Skin epidermis (tissue), 12 donors: ENCODE measurements around the gene MAPK4.

Source experiments
- H3K27ac ChIP-seq, 21 experiments: fragments of 200-600 bp; sonication (generic) in 11 of 21; one replicate each; pipeline ENCODE4 v1.5.0; 2020; ENCODE audit warnings: mild to moderate bottlenecking in 3 of 21, inconsistent platforms in 2 of 21, moderate library complexity in 2 of 21
- H3K4me3 ChIP-seq, 7 experiments: fragments of 200-600 bp; sonication (generic) in 2 of 7; one replicate each; pipeline ENCODE4 v1.5.0; 2020; ENCODE audit warnings: inconsistent platforms in 2 of 7, mild to moderate bottlenecking in 2 of 7, moderate library complexity in 1 of 7

Gene MAPK4

GRCh38 chr18:50671376-50671775 lies 111.5 kb downstream of the MAPK4 start:
- Histone ChIP-seq H3K4me3 (no peak overlapping the region), H3K27ac (no peak overlapping the region)

GRCh38 chr18:50674307-50674980 lies 114.6 kb downstream of the MAPK4 start:
- H3K27ac ChIP-seq = no peak overlapping the region
- no peak overlapping the region for H3K4me3 ChIP-seq

- no peak overlapping the region for H3K27ac ChIP-seq
These were observed 115.2 kb downstream of the MAPK4 start for GRCh38 chr18:50675043-50675442.

GRCh38 chr18:50678651-50679050 lies 118.8 kb downstream of the MAPK4 start:
- H3K4me3 ChIP-seq = no peak overlapping the region
- no peak overlapping the region for H3K27ac ChIP-seq

More at GRCh38 chr18:50675043-50675442, 115.2 kb downstream of the MAPK4 start:
- H3K4me3 ChIP-seq = no peak overlapping the region

- no peak overlapping the region for H3K4me3 ChIP-seq
- no peak overlapping the region for H3K27ac ChIP-seq
These were observed 119.2 kb downstream of the MAPK4 start for GRCh38 chr18:50679056-50679455.

- H3K27ac ChIP-seq = no peak overlapping the region
These were observed 119.8 kb downstream of the MAPK4 start for GRCh38 chr18:50679656-50680055.

GRCh38 chr18:50680966-50681365 lies 121.1 kb downstream of the MAPK4 start:
- Histone ChIP-seq H3K4me3 (no peak overlapping the region), H3K27ac (no peak overlapping the region)

More at GRCh38 chr18:50679656-50680055, 119.8 kb downstream of the MAPK4 start:
- no peak overlapping the region for H3K4me3 ChIP-seq

GRCh38 chr18:50682852-50683251 lies 123.0 kb downstream of the MAPK4 start:
- Histone ChIP-seq H3K4me3 (no peak overlapping the region), H3K27ac (no peak overlapping the region)

- Histone ChIP-seq H3K27ac (no peak overlapping the region), H3K4me3 (no peak overlapping the region)
These were observed 126.5 kb downstream of the MAPK4 start for GRCh38 chr18:50686409-50686808.

GRCh38 chr18:50687491-50687890 lies 127.6 kb downstream of the MAPK4 start:
- H3K4me3 ChIP-seq = no peak overlapping the region
- no peak overlapping the region for H3K27ac ChIP-seq

- Histone ChIP-seq H3K27ac (no peak overlapping the region), H3K4me3 (no peak overlapping the region)
These were observed 129.7 kb downstream of the MAPK4 start for GRCh38 chr18:50689578-50689977.

- Histone ChIP-seq H3K27ac (no peak overlapping the region), H3K4me3 (no peak overlapping the region)
These were observed 134.3 kb downstream of the MAPK4 start for GRCh38 chr18:50694147-50694546.

GRCh38 chr18:50695431-50696176 lies 135.7 kb downstream of the MAPK4 start:
- no peak overlapping the region for H3K4me3 ChIP-seq
- H3K27ac ChIP-seq = no peak overlapping the region

GRCh38 chr18:50696436-50696835 lies 136.5 kb downstream of the MAPK4 start:
- H3K27ac ChIP-seq = no peak overlapping the region
- H3K4me3 ChIP-seq = no peak overlapping the region

- Histone ChIP-seq H3K27ac (no peak overlapping the region), H3K4me3 (no peak overlapping the region)
These were observed 137.0 kb downstream of the MAPK4 start for GRCh38 chr18:50696929-50697328.

GRCh38 chr18:50697509-50697908 lies 137.6 kb downstream of the MAPK4 start:
- H3K27ac ChIP-seq = no peak overlapping the region
- H3K4me3 ChIP-seq = no peak overlapping the region

- Histone ChIP-seq H3K27ac (no peak overlapping the region), H3K4me3 (no peak overlapping the region)
These were observed 140.6 kb downstream of the MAPK4 start for GRCh38 chr18:50700245-50701165.

GRCh38 chr18:50704357-50704940 lies 144.6 kb downstream of the MAPK4 start:
- Histone ChIP-seq H3K27ac (no peak overlapping the region), H3K4me3 (no peak overlapping the region)

- no peak overlapping the region for H3K4me3 ChIP-seq
- H3K27ac ChIP-seq = no peak overlapping the region
These were observed 146.3 kb downstream of the MAPK4 start for GRCh38 chr18:50706199-50706598.

- no peak overlapping the region for H3K27ac ChIP-seq
- H3K4me3 ChIP-seq = no peak overlapping the region
These were observed 146.8 kb downstream of the MAPK4 start for GRCh38 chr18:50706651-50707050.
